Sigmoid colon (tissue), 7 donors: ENCODE data around the gene UBR2. TPM values are rescaled to one million over a fixed set of nuclear protein-coding genes. Genes with fewer than 3 reads are reported as not detected.
A peak's percentile ranks its signal among the peaks of the same experiment; 100 is the strongest.
"Not testable (repeated sequence)": the region's sequence is repeated elsewhere in the genome, so short reads cannot be mapped to it uniquely, and the experiment has no call there.

ENCODE experiments used
- DNase-seq: peaks from one replicate; pipeline ENCODE4 v3.0.0-alpha.2; 2019
- H3K27ac ChIP-seq, 4 donors: fragments of 200-600 bp; sonication (generic); one replicate each; pipeline ENCODE4 v1.5.1; 2016 to 2019; ENCODE audit warnings: mild to moderate bottlenecking in 1 of 4
- H3K27me3 ChIP-seq, 3 donors: fragments of 200-600 bp; sonication (generic); one replicate each; pipeline ENCODE4 v1.5.1; 2019; ENCODE audit warnings: mild to moderate bottlenecking in 1 of 3
- H3K36me3 ChIP-seq, 4 donors: fragments of 200-600 bp; sonication (generic); one replicate each; pipeline ENCODE4 v1.5.1; 2016 to 2019
- H3K4me1 ChIP-seq, 4 donors: fragments of 200-600 bp; sonication (generic); one replicate each; pipeline ENCODE4 v1.5.1; 2017 to 2019
- H3K4me3 ChIP-seq, 4 donors: fragments of 200-600 bp; sonication (generic); one replicate each; pipeline ENCODE4 v1.5.1; 2017 to 2019; ENCODE audit warnings: mild to moderate bottlenecking in 2 of 4, moderate library complexity in 1 of 4
- H3K9me3 ChIP-seq, 4 donors: fragments of 200-600 bp in 3 of 4; sonication (generic) in 3 of 4; one replicate each; pipeline versions ENCODE4 v1.5.1 to v1.6.1; 2013 to 2019
- EP300 ChIP-seq, 4 donors: sonication (generic); formaldehyde crosslinking; IDR thresholded peaks; one replicate each; pipeline ENCODE4 v1.6.1; 2017; ENCODE audit warnings: antibody characterized with exemption in 4 of 4
- POLR2A ChIP-seq, 2 donors: fragments of 450-650 bp; IDR thresholded peaks; one replicate each; pipeline ENCODE4 v1.6.1; 2016; ENCODE audit warnings: antibody characterized with exemption in 2 of 2, mild to moderate bottlenecking in 2 of 2, moderate library complexity in 2 of 2
- POLR2AphosphoS5 ChIP-seq, 4 donors: sonication (generic); formaldehyde crosslinking; IDR thresholded peaks; one replicate each; pipeline ENCODE4 v1.6.1; 2017; ENCODE audit warnings: antibody characterized with exemption in 4 of 4
- WGBS, 2 donors: extraction: QIAGEN DNeasy Blood & Tissue Kit; methylation state at CpG; one replicate each; pipeline ENCODE4 v1.1.7; 2013; 5-methylcytosine and 5-hydroxymethylcytosine counted together
- intact Hi-C: fragments of 100-400 bp; cut with DNase I; formaldehyde crosslinking; loops from one replicate; pipeline ENCODE4 v1.15.1; 2023
- polyA plus RNA-seq, 3 donors: library from polyadenylated mRNA; stranded (reverse); fragments of 200-250 nt; gene quantifications; one replicate each; pipeline ENCODE4 v1.2.3, GENCODE V29; 2013
- total RNA-seq, 4 donors: library from RNA; depleted of rRNA; stranded (reverse); fragments of >200 nt; gene quantifications; one replicate each; pipeline ENCODE4 v1.1.0, GENCODE V29; 2016
- TF ChIP-seq, protein P1 (sequence below), 4 experiments: fragments of 450-650 bp in 3 of 4; fragments of 200-600 bp in 1 of 4; IDR thresholded peaks; one replicate each; pipeline ENCODE4 v1.5.1; 2016 to 2019; ENCODE audit warnings: antibody characterized with exemption in 4 of 4, mild to moderate bottlenecking in 3 of 4, moderate library complexity in 2 of 4
- donor health status: healthy with polysubstance abuse.
- donor health status: Bipolar disorder and iron deficiency.
- donor health status: healthy.

The UBR2 gene
- total and polyA plus RNA-seq, 7 donors, result 6.6 to 34.3 (median 30.4) TPM

DNA sequence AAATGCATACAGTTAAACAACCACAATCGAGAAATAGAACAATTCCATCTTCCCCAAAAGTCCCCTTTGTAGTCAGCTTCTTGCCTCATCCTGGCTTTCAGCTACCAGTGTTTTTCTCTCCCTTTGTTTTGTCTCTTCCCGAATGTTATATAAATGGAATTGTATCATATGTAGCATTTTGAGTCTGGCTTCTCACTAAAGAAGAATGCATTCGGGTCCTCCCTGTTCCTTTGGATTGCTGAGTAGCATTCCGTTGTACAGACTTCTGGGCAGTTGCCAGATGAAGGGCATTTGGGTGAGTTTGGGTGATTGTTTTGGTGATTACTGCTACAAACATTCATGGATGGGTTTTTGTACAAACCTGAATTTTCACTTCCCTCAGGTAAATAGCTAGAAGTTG lies 130.8 kb downstream of the UBR2 start:
- 81 to 84% methylated on average over 4 of the region's 4 CpGs for WGBS, 2 donors
- Histone ChIP-seq H3K4me1 (peaks cover 0 to 54% (median 29%) of the 10 kb centered on the region in 4 donors), H3K36me3 (peaks cover 0 to 48% (median 21%) of the 10 kb centered on the region in 4 donors), H3K4me3 (no peak overlapping the region), H3K27me3 (no peaks in the 10 kb centered on the region), H3K9me3 (no peaks in the 10 kb centered on the region), H3K27ac (peak overlapping the region; percentile 33 to 75 (median 69))
- intact Hi-C loops, result loop anchor here (5.0 kb wide), 1 partner anchor 33 kb away; no protein-coding TSS in a partner anchor
- no peak for DNase-seq
- TF ChIP-seq EP300 (IDR thresholded peaks at IDR 0.05) (no peak), POLR2AphosphoS5 (IDR thresholded peaks at IDR 0.05) (no peak), POLR2A (IDR thresholded peaks at IDR 0.05) (no peak)

DNA sequence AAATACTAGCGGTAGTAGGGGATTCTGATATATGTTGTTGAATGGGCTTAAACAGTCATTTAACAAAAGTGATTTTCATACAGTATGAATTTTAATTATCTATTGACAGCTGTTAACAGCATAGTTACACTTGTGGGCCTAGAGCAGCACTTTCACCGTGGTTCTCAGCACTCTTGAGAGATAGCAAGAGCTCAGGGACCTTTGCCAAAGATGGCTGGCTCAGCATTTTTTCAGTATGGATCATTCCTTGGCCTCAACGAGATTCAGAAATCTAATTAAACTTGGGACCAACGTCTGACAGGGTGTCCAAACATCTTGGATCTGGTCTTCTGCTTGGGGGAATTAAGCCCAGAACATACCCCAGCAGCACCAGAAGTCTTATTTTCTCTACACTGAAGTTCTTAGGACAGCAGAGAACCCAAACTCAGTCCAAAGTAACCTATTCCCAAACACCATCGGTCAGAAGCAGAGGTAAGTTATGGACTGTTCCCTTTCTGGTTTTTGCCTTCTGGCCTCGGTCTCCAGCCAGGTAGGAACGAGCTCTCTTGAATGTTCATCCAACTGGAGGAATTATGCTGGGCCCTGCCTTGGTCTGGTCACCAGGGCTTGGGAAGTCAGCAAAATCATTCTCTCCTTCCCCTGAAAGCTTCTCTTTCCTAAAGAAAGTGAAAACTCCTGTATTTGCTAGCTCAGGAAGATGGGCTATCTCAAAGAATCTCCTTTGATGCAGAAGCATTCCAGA lies 132.9 kb downstream of the UBR2 start:
- peak overlapping the region in 3 of 4 donors; percentile 48 to 60 (median 53) for H3K27ac ChIP-seq
- 80 to 82% methylated on average over 7 of the region's 7 CpGs for WGBS, 2 donors
- peaks cover 0 to 54% (median 29%) of the 10 kb centered on the region in 4 donors for H3K4me1 ChIP-seq
- no peaks in the 10 kb centered on the region for H3K27me3 ChIP-seq
- TF ChIP-seq POLR2AphosphoS5 (IDR thresholded peaks at IDR 0.05) (no peak), EP300 (IDR thresholded peaks at IDR 0.05) (no peak), POLR2A (IDR thresholded peaks at IDR 0.05) (no peak)
- TF ChIP-seq, protein P1, sequence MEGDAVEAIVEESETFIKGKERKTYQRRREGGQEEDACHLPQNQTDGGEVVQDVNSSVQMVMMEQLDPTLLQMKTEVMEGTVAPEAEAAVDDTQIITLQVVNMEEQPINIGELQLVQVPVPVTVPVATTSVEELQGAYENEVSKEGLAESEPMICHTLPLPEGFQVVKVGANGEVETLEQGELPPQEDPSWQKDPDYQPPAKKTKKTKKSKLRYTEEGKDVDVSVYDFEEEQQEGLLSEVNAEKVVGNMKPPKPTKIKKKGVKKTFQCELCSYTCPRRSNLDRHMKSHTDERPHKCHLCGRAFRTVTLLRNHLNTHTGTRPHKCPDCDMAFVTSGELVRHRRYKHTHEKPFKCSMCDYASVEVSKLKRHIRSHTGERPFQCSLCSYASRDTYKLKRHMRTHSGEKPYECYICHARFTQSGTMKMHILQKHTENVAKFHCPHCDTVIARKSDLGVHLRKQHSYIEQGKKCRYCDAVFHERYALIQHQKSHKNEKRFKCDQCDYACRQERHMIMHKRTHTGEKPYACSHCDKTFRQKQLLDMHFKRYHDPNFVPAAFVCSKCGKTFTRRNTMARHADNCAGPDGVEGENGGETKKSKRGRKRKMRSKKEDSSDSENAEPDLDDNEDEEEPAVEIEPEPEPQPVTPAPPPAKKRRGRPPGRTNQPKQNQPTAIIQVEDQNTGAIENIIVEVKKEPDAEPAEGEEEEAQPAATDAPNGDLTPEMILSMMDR (IDR thresholded peaks at IDR 0.05), result no peak
- peaks cover 0 to 27% (median 6%) of the 10 kb centered on the region in 4 donors for H3K36me3 ChIP-seq
- no peak overlapping the region for H3K4me3 ChIP-seq
- intact Hi-C loops, result no loop called here
- no peaks in the 10 kb centered on the region for H3K9me3 ChIP-seq
- no peak for DNase-seq

DNA sequence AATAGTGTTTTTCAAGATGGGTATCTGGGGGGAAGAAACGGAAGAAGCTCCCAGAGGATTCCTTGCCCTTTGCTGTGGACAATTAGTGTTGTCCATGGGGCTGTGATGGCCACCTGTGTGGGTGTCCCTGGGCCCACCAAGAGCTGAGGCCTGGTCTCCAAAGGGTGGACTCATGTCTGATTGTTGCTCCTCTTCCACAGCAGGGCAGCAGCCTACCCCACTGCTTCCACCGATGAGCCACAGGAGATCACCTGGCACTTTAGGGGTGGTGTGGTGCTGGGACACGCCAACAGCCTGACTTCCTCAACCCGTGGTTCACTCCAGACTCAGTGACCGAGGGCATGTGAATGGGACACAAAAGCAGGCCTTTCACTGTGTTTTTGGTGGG lies 133.4 kb downstream of the UBR2 start:
- peaks cover 0 to 48% (median 24%) of the 10 kb centered on the region in 4 donors for H3K4me1 ChIP-seq
- no peak overlapping the region for H3K4me3 ChIP-seq
- H3K9me3 ChIP-seq, result no peaks in the 10 kb centered on the region
- 87 to 94% methylated on average over 5 of the region's 5 CpGs for WGBS, 2 donors
- peak overlapping the region in 3 of 4 donors; percentile 48 to 60 (median 53) for H3K27ac ChIP-seq
- intact Hi-C loops, result no loop called here
- peaks cover 0 to 21% (median 3%) of the 10 kb centered on the region in 4 donors for H3K36me3 ChIP-seq
- no peaks in the 10 kb centered on the region for H3K27me3 ChIP-seq
- TF ChIP-seq EP300 (IDR thresholded peaks at IDR 0.05) (no peak), POLR2AphosphoS5 (IDR thresholded peaks at IDR 0.05) (no peak), POLR2A (IDR thresholded peaks at IDR 0.05) (no peak)
- TF ChIP-seq, protein P1 (IDR thresholded peaks at IDR 0.05), result no peak
- no peak for DNase-seq

DNA sequence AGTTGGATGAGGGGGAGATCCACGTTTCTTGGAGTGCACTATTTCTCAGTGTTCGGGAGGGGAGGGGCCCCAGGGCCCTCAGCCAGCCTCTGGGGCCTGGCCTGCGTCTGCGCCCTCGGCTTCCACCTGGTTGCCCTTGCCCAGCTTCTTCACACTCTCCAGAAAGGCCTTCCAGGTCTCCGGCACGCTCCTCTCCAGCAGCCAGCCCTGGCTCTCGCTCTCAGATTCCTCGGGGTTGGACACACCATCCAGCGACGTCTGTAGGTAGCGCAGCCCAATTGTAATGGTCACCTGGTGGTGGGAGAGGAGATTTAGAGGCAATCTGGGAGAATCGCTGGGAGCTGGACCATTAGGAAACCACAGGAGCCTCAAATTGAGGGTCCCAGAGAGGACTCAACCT lies 134.4 kb downstream of the UBR2 start:
- DNase-seq, result no peak
- WGBS, 2 donors, result 79 to 85% methylated on average over 13 of the region's 13 CpGs
- Histone ChIP-seq H3K4me1 (peaks cover 0 to 38% (median 16%) of the 10 kb centered on the region in 4 donors), H3K9me3 (no peaks in the 10 kb centered on the region), H3K27ac (no peak overlapping the region), H3K27me3 (no peaks in the 10 kb centered on the region), H3K36me3 (peaks cover 0 to 12% (median 0%) of the 10 kb centered on the region in 4 donors), H3K4me3 (no peak overlapping the region)
- TF ChIP-seq POLR2AphosphoS5 (IDR thresholded peaks at IDR 0.05) (peak in 1 of 4 donors; percentile 9), POLR2A (IDR thresholded peaks at IDR 0.05) (no peak), EP300 (IDR thresholded peaks at IDR 0.05) (no peak)
- TF ChIP-seq, protein P1 (IDR thresholded peaks at IDR 0.05), result no peak
- intact Hi-C loops, result no loop called here

DNA sequence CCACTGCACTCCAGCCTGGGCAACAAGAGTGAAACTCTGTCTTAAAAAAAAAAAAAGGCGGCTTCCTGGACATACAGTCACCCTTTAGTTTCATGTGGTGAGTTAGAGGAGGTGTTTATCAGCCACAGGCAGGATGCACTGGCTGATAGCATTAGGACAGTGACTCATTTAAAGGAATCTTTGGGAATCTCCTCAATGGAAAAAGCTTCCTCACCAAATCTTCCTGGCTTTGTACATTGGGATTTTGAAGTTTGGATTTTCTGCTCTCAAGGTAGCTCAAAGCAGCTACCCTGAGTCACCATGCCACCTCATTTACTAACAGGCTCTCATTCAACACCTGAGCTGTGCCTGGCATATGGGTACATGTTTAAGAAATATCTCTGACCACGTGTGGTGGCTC lies 138.4 kb downstream of the UBR2 start:
- H3K36me3 ChIP-seq, result no peaks in the 10 kb centered on the region
- H3K27ac ChIP-seq, result no peak overlapping the region
- no peaks in the 10 kb centered on the region for H3K27me3 ChIP-seq
- WGBS, 2 donors, result 79 to 92% methylated on average over 2 of the region's 2 CpGs
- H3K4me1 ChIP-seq, result peaks cover 0 to 13% (median 6%) of the 10 kb centered on the region in 4 donors
- no peak for DNase-seq
- TF ChIP-seq POLR2A (IDR thresholded peaks at IDR 0.05), result no peak
- no peak for TF ChIP-seq EP300 (IDR thresholded peaks at IDR 0.05)
- TF ChIP-seq, protein P1 (IDR thresholded peaks at IDR 0.05), result no peak
- no peaks in the 10 kb centered on the region for H3K9me3 ChIP-seq
- no peak overlapping the region for H3K4me3 ChIP-seq
- intact Hi-C loops, result no loop called here

DNA sequence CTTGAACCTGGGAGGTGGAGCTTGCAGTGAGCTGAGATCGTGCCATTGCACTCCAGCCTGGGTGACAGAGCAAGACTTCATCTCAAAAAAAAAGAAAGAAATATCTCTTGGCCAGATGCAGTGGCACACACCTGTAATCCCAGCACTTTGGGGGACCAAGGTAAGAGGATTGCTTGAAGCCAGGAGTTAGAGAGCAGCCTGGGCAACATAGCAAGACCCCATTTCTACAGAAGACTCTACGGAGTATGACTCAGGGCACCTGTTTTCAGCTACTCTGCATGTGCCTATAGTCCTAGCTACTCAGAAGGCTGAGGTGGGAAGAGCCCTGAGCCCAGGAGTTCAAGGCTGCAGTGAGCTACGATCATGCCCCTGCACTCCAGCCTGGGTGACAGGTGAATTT lies 139.0 kb downstream of the UBR2 start:
- H3K27me3 ChIP-seq, intact Hi-C loops, H3K9me3 ChIP-seq, H3K36me3 ChIP-seq, H3K27ac ChIP-seq, H3K4me3 ChIP-seq, DNase-seq: not testable (repeated sequence)
- WGBS, 2 donors, result 95% methylated on average over 3 of the region's 3 CpGs
- H3K4me1 ChIP-seq, result peaks cover 0 to 11% (median 5%) of the 10 kb centered on the region in 4 donors
